AG10803 (cell line): Measurements from ENCODE around the gene CCDC148.

ENCODE experiments used
- DNase-seq: peaks from one replicate; pipeline ENCODE4 v3.0.0; 2010; ENCODE audit warnings: low read depth
- H3K4me3 ChIP-seq: 2 replicates; pipeline ENCODE4 v1.5.1; 2011; ENCODE audit warnings: mild to moderate bottlenecking, low read length, control low read depth
- TF ChIP-seq, protein P1 (sequence below): conservative IDR thresholded peaks from 2 replicates; pipeline ENCODE4 v1.5.1; 2011; ENCODE audit warnings: mild to moderate bottlenecking, low read length, control low read depth, inconsistent platforms

The CCDC148 gene

DNA sequence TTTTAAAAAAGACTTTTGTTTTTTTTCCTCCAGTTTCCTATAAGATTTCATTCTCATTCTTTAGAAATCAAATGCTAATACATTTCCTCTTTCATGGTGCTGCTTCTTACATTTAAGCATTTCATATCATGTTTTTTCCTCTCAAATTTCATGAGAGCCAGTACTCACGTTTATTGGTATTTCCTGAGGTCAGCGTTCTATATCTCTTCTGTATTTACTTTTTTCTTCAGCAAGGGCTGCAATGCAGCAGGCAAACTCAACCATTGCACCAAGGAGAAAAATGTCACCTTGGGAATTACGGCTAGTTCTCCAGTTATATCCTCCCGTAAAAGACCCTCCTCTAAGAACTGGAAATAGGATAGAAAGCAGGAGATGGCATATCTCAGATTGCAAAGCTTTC lies 322.5 kb downstream of the CCDC148 start:
- no peak overlapping the region for H3K4me3 ChIP-seq
- DNase-seq = no peak
- TF ChIP-seq, protein P1, sequence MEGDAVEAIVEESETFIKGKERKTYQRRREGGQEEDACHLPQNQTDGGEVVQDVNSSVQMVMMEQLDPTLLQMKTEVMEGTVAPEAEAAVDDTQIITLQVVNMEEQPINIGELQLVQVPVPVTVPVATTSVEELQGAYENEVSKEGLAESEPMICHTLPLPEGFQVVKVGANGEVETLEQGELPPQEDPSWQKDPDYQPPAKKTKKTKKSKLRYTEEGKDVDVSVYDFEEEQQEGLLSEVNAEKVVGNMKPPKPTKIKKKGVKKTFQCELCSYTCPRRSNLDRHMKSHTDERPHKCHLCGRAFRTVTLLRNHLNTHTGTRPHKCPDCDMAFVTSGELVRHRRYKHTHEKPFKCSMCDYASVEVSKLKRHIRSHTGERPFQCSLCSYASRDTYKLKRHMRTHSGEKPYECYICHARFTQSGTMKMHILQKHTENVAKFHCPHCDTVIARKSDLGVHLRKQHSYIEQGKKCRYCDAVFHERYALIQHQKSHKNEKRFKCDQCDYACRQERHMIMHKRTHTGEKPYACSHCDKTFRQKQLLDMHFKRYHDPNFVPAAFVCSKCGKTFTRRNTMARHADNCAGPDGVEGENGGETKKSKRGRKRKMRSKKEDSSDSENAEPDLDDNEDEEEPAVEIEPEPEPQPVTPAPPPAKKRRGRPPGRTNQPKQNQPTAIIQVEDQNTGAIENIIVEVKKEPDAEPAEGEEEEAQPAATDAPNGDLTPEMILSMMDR = no peak

DNA sequence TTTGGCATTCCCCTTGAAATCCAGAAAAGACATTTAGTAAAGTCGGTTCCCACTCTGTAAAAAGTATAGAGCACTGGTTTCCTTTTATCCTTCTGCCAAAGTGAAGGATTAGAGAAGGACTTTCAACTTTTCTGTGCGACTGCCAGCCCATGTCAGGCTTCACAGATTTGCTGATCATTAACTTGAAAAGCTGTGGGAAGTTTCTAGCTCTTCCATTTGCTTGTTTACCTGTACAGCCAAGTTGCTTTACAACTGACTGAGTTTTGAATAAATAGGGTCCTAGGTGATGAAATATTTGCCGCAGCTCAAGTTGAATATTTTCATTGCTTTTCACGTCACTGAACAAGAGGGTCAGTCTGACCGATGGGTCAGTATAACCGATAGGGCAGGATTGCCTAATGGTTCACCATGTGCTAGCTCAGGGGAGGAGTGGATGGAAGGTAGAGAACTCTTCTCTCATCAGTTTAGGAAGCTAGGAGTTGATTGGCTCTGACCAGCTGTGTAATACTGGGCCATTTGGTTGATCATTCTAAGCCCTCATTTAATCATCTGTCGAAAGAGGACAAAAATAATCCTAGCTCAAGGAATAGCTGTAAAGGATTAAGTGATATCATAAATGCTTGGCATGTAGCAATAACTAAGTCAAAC lies 324.5 kb downstream of the CCDC148 start:
- TF ChIP-seq, protein P1 = no peak
- DNase-seq = no peak
- no peak overlapping the region for H3K4me3 ChIP-seq

DNA sequence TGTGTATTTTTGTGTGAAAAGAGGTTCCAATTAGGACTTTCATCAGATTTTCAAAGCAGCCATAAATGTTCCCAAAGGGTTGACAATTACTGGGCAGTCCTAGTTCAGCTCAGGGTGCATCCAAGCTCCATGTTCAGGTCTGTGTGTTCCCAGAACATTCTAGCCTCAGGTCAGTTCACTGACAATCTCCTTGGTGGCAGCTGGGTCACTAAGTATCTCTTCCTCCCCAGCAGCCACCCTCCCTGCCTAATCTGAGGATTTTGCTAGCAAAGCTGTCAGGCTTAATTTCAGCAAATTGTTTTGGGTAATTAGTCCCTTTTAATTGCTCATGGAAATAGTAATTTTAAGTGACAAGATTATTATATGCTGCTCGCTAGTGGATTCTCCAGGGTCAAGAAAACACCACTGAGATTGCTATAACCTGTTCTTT lies 325.1 kb downstream of the CCDC148 start:
- TF ChIP-seq, protein P1 = no peak
- no peak overlapping the region for H3K4me3 ChIP-seq
- no peak for DNase-seq

DNA sequence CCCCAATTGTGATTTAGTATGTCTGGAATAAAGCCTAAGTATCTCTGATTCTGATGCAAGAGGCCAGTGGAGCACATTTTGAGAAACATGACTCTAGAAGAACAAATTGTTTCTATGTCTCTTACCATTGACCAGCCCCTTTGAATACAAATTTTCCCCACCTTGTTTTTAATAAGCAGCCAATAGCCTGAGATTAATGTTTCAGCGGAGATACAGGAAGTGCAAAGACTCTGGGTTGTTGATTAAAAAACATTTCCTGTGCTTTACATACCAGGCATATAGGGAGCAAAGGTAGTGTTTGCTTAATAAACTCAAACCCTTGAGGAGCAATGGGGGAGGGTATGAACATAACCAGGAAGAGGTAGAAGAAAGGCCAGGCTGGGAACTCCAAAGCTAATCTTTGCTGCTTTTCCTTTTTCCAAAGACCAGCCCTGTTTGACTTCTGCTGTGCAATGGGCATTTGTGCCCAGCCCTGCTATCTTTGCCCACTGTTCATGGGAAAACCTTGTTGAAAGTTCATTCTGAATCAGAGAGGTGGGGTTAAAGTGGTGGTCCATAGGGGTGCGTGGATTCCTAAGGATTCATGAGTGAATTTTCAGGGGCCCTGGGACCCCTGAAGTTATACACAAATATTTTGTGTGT lies 325.6 kb downstream of the CCDC148 start:
- TF ChIP-seq, protein P1 = no peak
- H3K4me3 ChIP-seq = no peak overlapping the region
- no peak for DNase-seq

DNA sequence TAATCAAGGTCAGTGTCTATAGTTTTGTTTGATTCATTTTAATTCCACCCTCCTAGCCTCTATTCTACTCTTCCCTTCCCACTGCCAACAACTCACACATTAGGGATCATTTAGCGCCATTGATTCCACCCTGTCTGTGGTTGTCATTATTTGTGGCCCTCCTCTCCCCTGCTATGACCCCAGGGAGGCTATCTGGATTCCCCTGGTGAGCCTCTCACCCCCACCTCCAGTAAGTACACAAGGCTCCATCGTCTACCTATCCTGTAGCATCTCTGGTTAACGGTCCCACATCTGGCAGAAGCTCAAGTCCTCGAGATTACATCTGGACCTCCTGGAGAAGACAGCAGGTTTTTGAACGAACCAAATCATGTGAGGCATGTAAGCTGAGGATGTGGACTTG lies 327.5 kb downstream of the CCDC148 start:
- TF ChIP-seq, protein P1 = no peak
- H3K4me3 ChIP-seq = no peak overlapping the region
- no peak for DNase-seq

DNA sequence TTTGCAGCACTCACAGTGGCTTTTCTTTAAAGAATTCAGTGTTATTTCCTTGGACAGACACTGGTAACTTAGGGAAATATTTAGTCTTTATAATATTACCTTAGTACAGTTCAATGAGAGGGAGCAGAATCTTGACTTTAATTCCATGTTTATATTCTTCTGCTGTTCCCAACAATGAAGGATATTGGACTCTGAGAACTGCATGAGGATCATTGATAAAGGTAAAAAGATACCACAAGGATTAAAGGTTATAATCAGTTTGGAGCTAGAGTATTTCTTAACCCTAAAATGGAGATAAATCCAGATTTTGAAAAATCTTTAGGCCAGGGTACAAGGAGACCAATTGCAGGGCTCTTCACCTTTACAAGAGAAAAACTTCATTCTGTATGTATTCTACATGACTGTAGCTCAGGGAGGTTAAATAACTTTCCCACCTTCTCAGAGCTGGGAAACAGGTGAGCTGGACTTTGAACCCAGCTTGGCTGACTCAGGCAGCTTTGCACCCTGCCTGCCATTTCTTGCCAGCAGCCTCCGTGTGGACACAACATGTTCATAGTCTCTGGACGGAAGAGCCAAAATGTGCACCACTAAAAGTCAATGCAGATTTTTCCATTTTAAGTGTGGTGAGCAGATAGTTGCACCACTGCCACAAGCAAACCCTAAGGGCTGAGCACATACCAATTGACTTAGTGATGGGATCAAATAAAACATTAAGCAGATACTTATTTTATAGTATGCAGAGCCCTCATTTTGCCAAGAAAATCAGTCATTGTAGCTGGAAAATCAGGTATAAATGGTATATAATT lies 328.2 kb downstream of the CCDC148 start:
- H3K4me3 ChIP-seq = no peak overlapping the region
- TF ChIP-seq, protein P1 = no peak
- no peak for DNase-seq
